GM12875 (cell line): ENCODE measurements around the gene ZFY.
"Not testable (repeated sequence)": the region's sequence is repeated elsewhere in the genome, so short reads cannot be mapped to it uniquely, and the experiment has no call there.

ENCODE experiments used
- H3K4me3 ChIP-seq: one replicate; pipeline ENCODE4 v1.5.1; 2011; ENCODE audit warnings: low read depth, low read length, control low read depth
- CTCF ChIP-seq: IDR thresholded peaks from 2 replicates; pipeline ENCODE4 v1.5.1; 2011; ENCODE audit warnings: low read depth, mild to moderate bottlenecking, control low read depth, inconsistent platforms, low read length, moderate library complexity, borderline replicate concordance; ENCODE audit not compliant: insufficient read depth

ZFY gene

GRCh38 chrY:3002680-3003515 lies 67.7 kb downstream of the ZFY start:
- H3K4me3 ChIP-seq = no peak overlapping the region
- no peak for TF ChIP-seq CTCF

- no peak overlapping the region for H3K4me3 ChIP-seq
- TF ChIP-seq CTCF = no peak
These were observed 68.3 kb downstream of the ZFY start for GRCh38 chrY:3003516-3003830.

- H3K4me3 ChIP-seq = no peak overlapping the region
- no peak for TF ChIP-seq CTCF
These were observed 68.7 kb downstream of the ZFY start for GRCh38 chrY:3003846-3004245.

- not testable (repeated sequence) for H3K4me3 ChIP-seq
These were observed 70.8 kb downstream of the ZFY start for GRCh38 chrY:3006031-3006430.

GRCh38 chrY:3007967-3008366 lies 72.8 kb downstream of the ZFY start:
- no peak overlapping the region for H3K4me3 ChIP-seq

GRCh38 chrY:3012226-3012625 lies 77.0 kb downstream of the ZFY start:
- no peak for TF ChIP-seq CTCF
- H3K4me3 ChIP-seq = no peak overlapping the region

More at GRCh38 chrY:3007967-3008366, 72.8 kb downstream of the ZFY start:
- TF ChIP-seq CTCF = no peak

- H3K4me3 ChIP-seq = no peak overlapping the region
- no peak for TF ChIP-seq CTCF
These were observed 81.4 kb downstream of the ZFY start for GRCh38 chrY:3016594-3016993.
